H1 (cell line): ENCODE measurements around the gene MYO1D. TPM values are rescaled to one million over a fixed set of nuclear protein-coding genes. Genes with fewer than 3 reads are reported as not detected.

Experiments used
- CTCF ChIA-PET: fragments of 300-600 bp; sonication (Branson Sonifier 250); formaldehyde crosslinking; loops from one replicate; lab custom pipeline; 2021; ENCODE audit not compliant: partially characterized antibody; lab: Charles Lee
- POLR2A ChIA-PET: fragments of 300-600 bp; sonication (Branson Sonifier 250); formaldehyde crosslinking; loops from one replicate; lab custom pipeline; 2021; ENCODE audit warnings: inconsistent platforms; ENCODE audit not compliant: partially characterized antibody; lab: Charles Lee
- DNase-seq, 2 experiments: peaks; one replicate each; pipeline versions ENCODE4 v3.0.0 to v3.0.0-alpha.2; 2010 to 2022; ENCODE audit warnings: low spot score in 2 of 2, low read depth in 1 of 2, mixed read lengths in 1 of 2
- FAIRE-seq: peaks from 2 replicates; lab custom pipeline; 2011; peaks lifted over from hg19 to GRCh38; lab: Jason Lieb, UNC
- H2AFZ ChIP-seq: 2 replicates; pipeline ENCODE4 v1.8.1; 2012; ENCODE audit warnings: low read length, inconsistent platforms
- H2AK5ac ChIP-seq: 2 replicates; pipeline ENCODE4 v1.6.1; 2013; ENCODE audit warnings: low read depth, low read length
- H2BK120ac ChIP-seq: replicated peaks from 2 replicates; pipeline ENCODE3; 2013; ENCODE audit warnings: low read depth, low read length, inconsistent platforms
- H2BK12ac ChIP-seq: 2 replicates; pipeline ENCODE4 v1.6.1; 2013; ENCODE audit warnings: low read depth, low read length
- H2BK15ac ChIP-seq: 2 replicates; pipeline ENCODE4 v1.6.1; 2013; ENCODE audit warnings: low read length
- H2BK20ac ChIP-seq: 2 replicates; pipeline ENCODE4 v1.6.1; 2013; ENCODE audit warnings: low read length
- H2BK5ac ChIP-seq: 2 replicates; pipeline ENCODE4 v1.6.1; 2013; ENCODE audit warnings: low read depth, low read length
- H3K14ac ChIP-seq: 2 replicates; pipeline ENCODE4 v1.6.1; 2013; ENCODE audit warnings: inconsistent platforms; ENCODE audit not compliant: insufficient read length
- H3K18ac ChIP-seq: 2 replicates; pipeline ENCODE4 v1.6.1; 2013; ENCODE audit warnings: low read length; ENCODE audit errors: extremely low read depth
- H3K23ac ChIP-seq: 2 replicates; pipeline ENCODE4 v1.6.1; 2013; ENCODE audit warnings: inconsistent platforms; ENCODE audit not compliant: insufficient read length
- H3K23me2 ChIP-seq: 2 replicates; pipeline ENCODE4 v1.6.1; 2013; ENCODE audit warnings: low read depth, low read length
- H3K27ac ChIP-seq: 2 replicates; pipeline ENCODE4 v1.6.1; 2011; ENCODE audit warnings: low read depth, low read length, inconsistent platforms
- H3K27me3 ChIP-seq, 4 experiments: replicated peaks in 1 of 4; 1 replicate in 1 of 4; 2 replicates in 3 of 4; pipeline versions ENCODE4 v1.6.1 to v1.8.1; 2011 to 2013; ENCODE audit warnings: low read length in 3 of 4, mild to moderate bottlenecking in 3 of 4, inconsistent platforms in 2 of 4, mixed read lengths in 2 of 4, moderate library complexity in 1 of 4; ENCODE audit not compliant: control insufficient read depth in 3 of 4, insufficient read depth in 3 of 4; ENCODE audit errors: extremely low read depth in 1 of 4
- H3K36me3 ChIP-seq, 4 experiments: 2 replicates each; pipeline versions ENCODE4 v1.6.1 to v1.8.1; 2011 to 2013; ENCODE audit warnings: mild to moderate bottlenecking in 4 of 4, low read length in 3 of 4, moderate library complexity in 2 of 4, control low read depth in 1 of 4, inconsistent platforms in 1 of 4; ENCODE audit not compliant: insufficient read depth in 4 of 4, control insufficient read depth in 2 of 4
- H3K4ac ChIP-seq: replicated peaks from 2 replicates; pipeline ENCODE3; 2013; ENCODE audit warnings: low read length, low read depth, mixed read lengths, inconsistent platforms; ENCODE audit not compliant: insufficient read length
- H3K4me1 ChIP-seq, 4 experiments: replicated peaks in 1 of 4; 1 replicate in 1 of 4; 2 replicates in 3 of 4; pipeline versions ENCODE4 v1.6.1 to v1.8.1; 2011 to 2013; ENCODE audit warnings: low read length in 3 of 4, inconsistent platforms in 2 of 4, mixed read lengths in 1 of 4; ENCODE audit not compliant: insufficient read depth in 4 of 4, control insufficient read depth in 3 of 4
- H3K4me2 ChIP-seq, 2 experiments: 2 replicates each; pipeline versions ENCODE4 v1.6.1 to v1.8.1; 2011 to 2013; ENCODE audit warnings: low read depth in 2 of 2, low read length in 2 of 2, control low read depth in 1 of 2, inconsistent platforms in 1 of 2, mild to moderate bottlenecking in 1 of 2; ENCODE audit not compliant: insufficient read depth in 1 of 2
- H3K4me3 ChIP-seq, 4 experiments: fragments of 200-600, 300-600 bp in 1 of 4; sonication (generic), shearing (Covaris generic), sonication (Bioruptor Twin) in 1 of 4; 2 replicates each; pipeline versions ENCODE4 v1.5.1 to v1.8.1; 2011 to 2016; ENCODE audit warnings: low read length in 4 of 4, low read depth in 3 of 4, control low read depth in 2 of 4, inconsistent platforms in 2 of 4, mild to moderate bottlenecking in 2 of 4, mixed read lengths in 1 of 4, moderate library complexity in 1 of 4; ENCODE audit not compliant: insufficient read depth in 2 of 4; ENCODE audit errors: extremely low read depth in 1 of 4
- H3K56ac ChIP-seq: replicated peaks from 2 replicates; pipeline ENCODE3; 2013; ENCODE audit warnings: low read depth, mild to moderate bottlenecking, mixed read lengths, low read length, inconsistent platforms; ENCODE audit not compliant: insufficient read length
- H3K79me1 ChIP-seq: 2 replicates; pipeline ENCODE4 v1.6.1; 2013; ENCODE audit warnings: low read depth, low read length, control low read depth
- H3K79me2 ChIP-seq, 2 experiments: 2 replicates each; pipeline versions ENCODE4 v1.6.1 to v1.8.1; 2012 to 2013; ENCODE audit warnings: low read length in 2 of 2, mild to moderate bottlenecking in 2 of 2, inconsistent platforms in 1 of 2; ENCODE audit not compliant: insufficient read depth in 2 of 2, control insufficient read depth in 1 of 2
- H3K9ac ChIP-seq, 4 experiments: replicated peaks in 1 of 4; 1 replicate in 1 of 4; 2 replicates in 3 of 4; pipeline versions ENCODE4 v1.6.1 to v1.8.1; 2011 to 2013; ENCODE audit warnings: low read depth in 3 of 4, low read length in 3 of 4, control low read depth in 2 of 4, mild to moderate bottlenecking in 2 of 4, moderate library complexity in 2 of 4, inconsistent platforms in 1 of 4; ENCODE audit errors: extremely low read depth in 1 of 4
- H3K9me3 ChIP-seq, 2 experiments: 2 replicates each; pipeline versions ENCODE4 v1.6.1 to v1.8.1; 2012 to 2013; ENCODE audit warnings: mild to moderate bottlenecking in 2 of 2, moderate library complexity in 2 of 2, control low read depth in 1 of 2, inconsistent platforms in 1 of 2, low read depth in 1 of 2, low read length in 1 of 2, mixed read lengths in 1 of 2; ENCODE audit not compliant: insufficient read depth in 2 of 2
- H4K20me1 ChIP-seq, 2 experiments: replicated peaks in 1 of 2; 2 replicates each; pipeline versions ENCODE3 to v1.8.1; 2011 to 2013; ENCODE audit warnings: inconsistent platforms in 2 of 2, low read length in 2 of 2, mild to moderate bottlenecking in 1 of 2; ENCODE audit not compliant: insufficient read depth in 2 of 2, control insufficient read depth in 1 of 2
- H4K5ac ChIP-seq: 2 replicates; pipeline ENCODE4 v1.6.1; 2013; ENCODE audit warnings: low read length, low read depth, mixed read lengths, inconsistent platforms; ENCODE audit not compliant: insufficient read length
- H4K8ac ChIP-seq: 2 replicates; pipeline ENCODE4 v1.8.0; 2013; ENCODE audit warnings: mild to moderate bottlenecking, moderate library complexity, low read length, inconsistent platforms; ENCODE audit not compliant: insufficient read depth; ENCODE audit errors: extremely low read depth
- H4K91ac ChIP-seq: replicated peaks from 2 replicates; pipeline ENCODE3; 2013; ENCODE audit warnings: low read length, mixed read lengths, inconsistent platforms; ENCODE audit not compliant: insufficient read length
- WGBS, 2 experiments: shearing (Covaris generic) in 1 of 2; methylation state at CpG; one replicate each; pipeline versions ENCODE4 v1.1.6 to v1.1.7; 2013 to 2015; ENCODE audit warnings: low lambda C conversion rate in 2 of 2, mixed read lengths in 2 of 2, inconsistent platforms in 1 of 2, low coverage in 1 of 2, missing lambda C conversion rate in 1 of 2; ENCODE audit not compliant: insufficient replicate concordance in 2 of 2, insufficient coverage in 1 of 2, insufficient read length in 1 of 2; ENCODE audit errors: extremely low coverage in 1 of 2, missing lambda C conversion rate in 1 of 2; 5-methylcytosine and 5-hydroxymethylcytosine counted together
- polyA plus RNA-seq, 7 experiments: library from polyadenylated mRNA; depleted of rRNA in 3 of 7; stranded (reverse) in 5 of 7; unstranded in 2 of 7; fragments of >200 nt in 5 of 7; fragments of 200-250 nt in 2 of 7; gene quantifications; 1 replicate in 5 of 7; 2 replicates in 1 of 7; 4 replicates in 1 of 7; pipeline versions ENCODE4 v1.2.1 to v1.2.3, GENCODE V29; 2011 to 2013; ENCODE audit warnings: missing spikeins in 2 of 7, mixed read lengths in 2 of 7
- total RNA-seq: library from RNA; stranded (reverse); fragmentation: NEBNext Ultra II Directional; extraction: Animal tissue kit (Norgen Biotek cat#: 25700); gene quantifications from 2 replicates; pipeline ENCODE4 v1.2.1, GENCODE V29; 2021

MYO1D gene
- total and polyA plus RNA-seq, 2 of the 8 experiments (the other 6 are each of a cell fraction or from before 2014, with no cell fraction given), result 6.5 to 25.4 TPM

- Histone ChIP-seq H2BK5ac (no peak overlapping the region), H2AK5ac (no peak overlapping the region), H3K27me3 (no peaks in the 10 kb centered on the region; a peak in 2 of 7 replicates), H2BK20ac (no peak overlapping the region), H2AFZ (no peak overlapping the region), H3K23ac (no peak overlapping the region), H4K5ac (no peak overlapping the region), H3K9ac (no peak overlapping the region), H3K4me3 (no peak overlapping the region), H3K4me2 (no peak overlapping the region), H4K8ac (no peak overlapping the region), H3K79me2 (peaks cover 0 to 17% of the 10 kb centered on the region in 2 experiments; a peak in 2 of 4 replicates), H4K20me1 (peaks cover 3 to 11% of the 10 kb centered on the region in 2 experiments), H3K79me1 (peaks cover 9% of the 10 kb centered on the region), H3K56ac (no peak overlapping the region), H3K4ac (no peak overlapping the region), H2BK12ac (no peak overlapping the region), H3K9me3 (no peaks in the 10 kb centered on the region), H2BK15ac (no peak overlapping the region), H3K14ac (no peak overlapping the region), H4K91ac (no peak overlapping the region), H3K18ac (no peak overlapping the region), H3K36me3 (peaks cover 13 to 26% (median 19%) of the 10 kb centered on the region in 4 experiments), H3K23me2 (peaks cover 8% of the 10 kb centered on the region), H2BK120ac (no peak overlapping the region), H3K4me1 (peaks cover 10 to 40% (median 22%) of the 10 kb centered on the region in 4 experiments), H3K27ac (no peak overlapping the region)
- ChIA-PET POLR2A (interaction anchor here (0.8 to 2.4 kb wide), 16 partner anchors 9 to 289 kb away, joined by 3 to 14 read pairs (median 4); partner anchors contain the start of gene PSMD11), CTCF (interaction anchor here (0.6 to 9.6 kb wide), 23 partner anchors 12 to 452 kb away, joined by 3 to 71 read pairs (median 3); no protein-coding TSS in a partner anchor)
- DNase-seq (no peak), FAIRE-seq (no peak)
- WGBS, 2 experiments, result 93% methylated on average over 11 of the region's 11 CpGs; no CpG with 5 or more reads in 1 of the 2 experiments
Measured at GRCh38 chr17:32484628-32485027, 392.3 kb downstream of the MYO1D start.
